ENCODE results near the gene ASPN. TPM values are rescaled to one million over a fixed set of nuclear protein-coding genes. Genes with fewer than 3 reads are reported as not detected.

Gene ASPN
- total RNA-seq, 1 donor from 2014 or later, result not detected

DNA sequence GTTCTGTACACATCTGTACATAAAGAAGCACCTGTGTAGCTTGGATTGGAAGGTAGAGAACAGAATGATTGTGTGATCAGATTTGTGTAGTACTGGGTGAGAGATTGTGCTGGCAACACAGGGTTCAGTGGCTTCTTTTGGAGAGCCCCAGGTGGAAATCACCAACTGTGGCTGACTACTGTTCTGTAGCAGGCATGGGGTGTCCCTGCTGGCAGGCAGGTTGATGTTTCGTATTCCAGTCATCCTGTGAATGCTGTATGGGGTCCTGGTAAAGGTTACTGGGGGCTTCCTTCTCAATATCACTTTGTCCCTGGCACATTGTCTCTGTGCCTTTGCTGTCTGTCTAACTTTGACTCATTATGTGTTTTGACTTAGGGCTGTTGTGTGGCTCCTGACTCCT is 5.3 kb downstream of the ASPN start:
- CTCF ChIA-PET, result no interaction called here
- DNase-seq (no peak), ATAC-seq (ENCODE audit: low read depth) (no peak)
- peaks cover 2% of the 10 kb centered on the region for H3K4me1 Mint-ChIP-seq
- intact Hi-C loops (cut with micrococcal nuclease), result no loop called here
- H3K4me3 Mint-ChIP-seq, result no peak overlapping the region
- H3K27me3 Mint-ChIP-seq, result no peaks in the 10 kb centered on the region
- H3K9me3 Mint-ChIP-seq, result no peaks in the 10 kb centered on the region
- POLR2A ChIA-PET, result no interaction called here
- no peak overlapping the region for H3K27ac Mint-ChIP-seq
- TF ChIP-seq, protein P1, sequence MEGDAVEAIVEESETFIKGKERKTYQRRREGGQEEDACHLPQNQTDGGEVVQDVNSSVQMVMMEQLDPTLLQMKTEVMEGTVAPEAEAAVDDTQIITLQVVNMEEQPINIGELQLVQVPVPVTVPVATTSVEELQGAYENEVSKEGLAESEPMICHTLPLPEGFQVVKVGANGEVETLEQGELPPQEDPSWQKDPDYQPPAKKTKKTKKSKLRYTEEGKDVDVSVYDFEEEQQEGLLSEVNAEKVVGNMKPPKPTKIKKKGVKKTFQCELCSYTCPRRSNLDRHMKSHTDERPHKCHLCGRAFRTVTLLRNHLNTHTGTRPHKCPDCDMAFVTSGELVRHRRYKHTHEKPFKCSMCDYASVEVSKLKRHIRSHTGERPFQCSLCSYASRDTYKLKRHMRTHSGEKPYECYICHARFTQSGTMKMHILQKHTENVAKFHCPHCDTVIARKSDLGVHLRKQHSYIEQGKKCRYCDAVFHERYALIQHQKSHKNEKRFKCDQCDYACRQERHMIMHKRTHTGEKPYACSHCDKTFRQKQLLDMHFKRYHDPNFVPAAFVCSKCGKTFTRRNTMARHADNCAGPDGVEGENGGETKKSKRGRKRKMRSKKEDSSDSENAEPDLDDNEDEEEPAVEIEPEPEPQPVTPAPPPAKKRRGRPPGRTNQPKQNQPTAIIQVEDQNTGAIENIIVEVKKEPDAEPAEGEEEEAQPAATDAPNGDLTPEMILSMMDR (IDR thresholded peaks at IDR 0.05), result no peak
- H3K36me3 Mint-ChIP-seq (ENCODE audit: low read depth), result no peaks in the 10 kb centered on the region

DNA sequence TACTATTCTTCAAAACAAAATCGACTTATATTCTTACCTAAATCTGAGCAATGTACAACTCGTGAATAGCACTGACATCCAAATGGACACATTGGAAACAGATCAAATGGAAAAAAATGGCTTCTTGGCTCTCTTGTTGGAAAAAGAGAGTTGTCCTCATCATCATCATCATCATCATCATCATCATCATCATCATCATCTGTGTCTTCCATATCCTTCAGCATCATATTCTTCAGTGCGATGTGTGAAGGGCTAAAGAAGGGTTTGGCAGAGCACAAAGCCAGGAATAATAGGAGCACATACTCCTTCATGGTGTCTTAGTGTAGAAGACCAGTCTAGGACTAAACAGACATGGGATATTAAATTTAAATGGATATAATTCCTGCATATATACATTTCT is 7.7 kb downstream of the ASPN start:
- ATAC-seq (ENCODE audit: low read depth) (no peak), DNase-seq (no peak)
- intact Hi-C loops (cut with micrococcal nuclease), result no loop called here
- Mint-ChIP-seq H3K36me3 (ENCODE audit: low read depth) (no peaks in the 10 kb centered on the region), H3K27ac (no peak overlapping the region), H3K9me3 (no peaks in the 10 kb centered on the region), H3K27me3 (no peaks in the 10 kb centered on the region), H3K4me3 (no peak overlapping the region), H3K4me1 (no peaks in the 10 kb centered on the region)
- ChIA-PET POLR2A (no interaction called here), CTCF (no interaction called here)
- TF ChIP-seq, protein P1 (IDR thresholded peaks at IDR 0.05), result no peak

DNA sequence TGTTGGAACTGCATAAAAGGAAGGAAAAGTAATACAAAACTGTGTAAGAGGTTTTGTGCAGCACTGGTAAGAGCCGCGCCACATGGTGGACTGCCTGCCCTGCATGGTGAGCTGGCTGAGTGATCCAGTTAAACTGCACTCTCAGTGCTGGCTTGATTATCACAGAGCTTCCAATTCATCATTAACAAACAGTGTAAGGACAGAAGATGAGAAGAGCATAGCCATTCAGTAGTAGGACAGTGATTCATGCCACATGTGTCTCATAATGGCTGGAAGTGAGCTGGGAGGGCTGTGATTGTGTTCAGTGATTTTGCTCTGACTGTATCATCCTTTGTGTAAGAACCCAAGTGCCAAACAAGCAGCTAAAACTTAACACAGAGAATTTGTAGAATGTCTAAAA is 14.1 kb downstream of the ASPN start:
- Mint-ChIP-seq H3K4me3 (no peak overlapping the region), H3K27me3 (no peaks in the 10 kb centered on the region), H3K9me3 (no peaks in the 10 kb centered on the region), H3K4me1 (no peaks in the 10 kb centered on the region), H3K36me3 (ENCODE audit: low read depth) (no peaks in the 10 kb centered on the region), H3K27ac (no peak overlapping the region)
- ChIA-PET POLR2A (no interaction called here), CTCF (no interaction called here)
- ATAC-seq (ENCODE audit: low read depth), result no peak
- TF ChIP-seq, protein P1 (IDR thresholded peaks at IDR 0.05), result no peak
- no peak for DNase-seq
- intact Hi-C loops (cut with micrococcal nuclease), result no loop called here

DNA sequence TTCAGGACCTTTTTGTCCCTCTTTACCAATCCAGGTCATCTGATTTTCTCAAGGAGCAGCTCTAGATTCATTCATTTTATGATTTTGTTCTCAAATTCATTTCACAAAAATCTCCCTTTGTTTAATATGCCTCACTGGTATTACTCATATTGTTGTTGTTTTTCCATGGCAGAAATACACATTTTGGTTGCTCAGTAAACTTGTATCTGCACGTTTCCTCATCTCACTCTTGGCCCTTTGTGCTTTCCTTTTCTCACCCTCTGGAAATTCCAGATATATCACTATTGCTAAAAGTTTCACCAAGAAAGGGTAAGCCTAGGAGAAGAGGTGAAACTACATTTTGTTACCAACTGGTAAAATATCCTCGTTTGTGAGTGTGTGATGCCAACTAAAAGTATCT is 14.8 kb downstream of the ASPN start:
- Mint-ChIP-seq H3K9me3 (no peaks in the 10 kb centered on the region), H3K27ac (no peak overlapping the region), H3K27me3 (no peaks in the 10 kb centered on the region), H3K36me3 (ENCODE audit: low read depth) (no peaks in the 10 kb centered on the region), H3K4me3 (no peak overlapping the region), H3K4me1 (no peaks in the 10 kb centered on the region)
- ChIA-PET CTCF (no interaction called here), POLR2A (no interaction called here)
- DNase-seq, result no peak
- intact Hi-C loops (cut with micrococcal nuclease), result no loop called here
- no peak for ATAC-seq (ENCODE audit: low read depth)
- TF ChIP-seq, protein P1 (IDR thresholded peaks at IDR 0.05), result no peak

DNA sequence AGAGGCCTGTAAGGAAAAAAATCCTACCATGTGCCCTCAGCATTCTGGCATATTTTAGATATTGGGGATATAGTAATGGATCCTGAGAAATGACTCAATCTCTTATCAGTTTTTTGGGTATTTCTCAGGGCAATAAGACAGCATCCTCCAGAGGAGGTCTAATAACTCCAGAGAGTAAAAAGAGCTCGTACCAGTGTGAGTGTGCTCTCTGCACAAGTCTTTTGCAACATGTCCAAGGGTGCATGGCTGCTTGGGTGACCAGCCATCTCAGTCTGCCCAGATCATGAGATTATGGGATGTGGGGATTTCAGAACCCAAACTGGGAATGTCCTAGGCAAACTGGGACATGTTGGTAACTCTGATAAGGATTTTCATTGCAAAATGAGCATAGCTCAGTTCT is 15.3 kb downstream of the ASPN start:
- Mint-ChIP-seq H3K27ac (no peak overlapping the region), H3K9me3 (no peaks in the 10 kb centered on the region), H3K4me1 (no peaks in the 10 kb centered on the region), H3K36me3 (ENCODE audit: low read depth) (no peaks in the 10 kb centered on the region), H3K27me3 (no peaks in the 10 kb centered on the region), H3K4me3 (no peak overlapping the region)
- CTCF ChIA-PET, result no interaction called here
- no peak for ATAC-seq (ENCODE audit: low read depth)
- no peak for DNase-seq
- intact Hi-C loops (cut with micrococcal nuclease), result no loop called here
- POLR2A ChIA-PET, result no interaction called here
- TF ChIP-seq, protein P1 (IDR thresholded peaks at IDR 0.05), result no peak

Measured in activated B cell treated with CpG ODN at 0.5 μM for 24 hours (primary cell).